A549 treated with Hydrocortisone at 1 μM for 4 hours (cell line): ENCODE data around the gene ADCY4. TPM values are rescaled to one million over a fixed set of nuclear protein-coding genes. Genes with fewer than 3 reads are reported as not detected.

ENCODE experiments used
- total RNA-seq: library from RNA; stranded (reverse); fragments of 200-300 nt; extraction: Qiagen RNA extraction; gene quantifications from 5 replicates; pipeline ENCODE4 v1.2.3, GENCODE V29; 2022

ADCY4 gene
- not detected in 5 replicates for total RNA-seq

GRCh38 chr14:24334431-24335291 lies at the start of gene ADCY4:
ADCY4 (minus strand) TSS chr14:24335071; CDS start chr14:24334652, 419 bp downstream.

DNA sequence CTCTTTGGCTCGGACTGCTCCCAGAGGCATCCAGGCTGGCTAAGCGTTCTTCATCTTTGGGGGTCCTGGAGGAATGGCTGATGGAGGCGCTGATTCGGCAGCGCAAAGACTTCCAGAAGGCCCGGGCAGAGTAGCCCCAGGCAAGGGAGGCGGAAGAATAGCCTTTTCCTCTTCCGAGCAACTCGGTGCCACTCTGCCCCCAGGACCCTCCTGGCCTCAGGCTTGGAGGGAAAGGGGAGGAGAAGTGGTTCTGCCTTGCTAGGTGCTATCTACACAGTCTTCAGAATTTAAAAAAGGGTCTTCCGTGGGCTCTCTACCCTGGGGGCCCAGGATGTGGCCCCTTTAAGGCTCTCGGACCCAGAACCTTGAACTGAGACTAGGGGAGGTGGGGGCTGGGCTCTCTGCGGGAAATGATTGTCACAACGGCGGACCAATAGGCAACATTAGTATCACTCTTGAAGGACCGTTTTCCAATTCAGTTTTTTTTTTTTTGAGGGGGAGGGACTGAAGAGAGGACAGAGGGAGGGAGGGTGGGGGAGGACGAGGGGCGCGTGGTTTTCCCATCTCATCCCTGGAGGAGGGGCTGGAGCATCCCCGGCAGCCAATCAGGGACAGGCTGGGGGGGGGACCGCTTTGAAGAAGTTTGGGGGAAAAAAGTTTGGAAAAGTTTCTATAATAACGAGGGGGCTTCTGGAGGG lies 32.8 kb upstream of the ADCY4 start, which contains the start of gene NFATC4:
TSS of gene NFATC4 (plus strand) at position 671 of the 698 bp plus-strand sequence. CDS start 157 bp downstream, outside the sequence.

DNA sequence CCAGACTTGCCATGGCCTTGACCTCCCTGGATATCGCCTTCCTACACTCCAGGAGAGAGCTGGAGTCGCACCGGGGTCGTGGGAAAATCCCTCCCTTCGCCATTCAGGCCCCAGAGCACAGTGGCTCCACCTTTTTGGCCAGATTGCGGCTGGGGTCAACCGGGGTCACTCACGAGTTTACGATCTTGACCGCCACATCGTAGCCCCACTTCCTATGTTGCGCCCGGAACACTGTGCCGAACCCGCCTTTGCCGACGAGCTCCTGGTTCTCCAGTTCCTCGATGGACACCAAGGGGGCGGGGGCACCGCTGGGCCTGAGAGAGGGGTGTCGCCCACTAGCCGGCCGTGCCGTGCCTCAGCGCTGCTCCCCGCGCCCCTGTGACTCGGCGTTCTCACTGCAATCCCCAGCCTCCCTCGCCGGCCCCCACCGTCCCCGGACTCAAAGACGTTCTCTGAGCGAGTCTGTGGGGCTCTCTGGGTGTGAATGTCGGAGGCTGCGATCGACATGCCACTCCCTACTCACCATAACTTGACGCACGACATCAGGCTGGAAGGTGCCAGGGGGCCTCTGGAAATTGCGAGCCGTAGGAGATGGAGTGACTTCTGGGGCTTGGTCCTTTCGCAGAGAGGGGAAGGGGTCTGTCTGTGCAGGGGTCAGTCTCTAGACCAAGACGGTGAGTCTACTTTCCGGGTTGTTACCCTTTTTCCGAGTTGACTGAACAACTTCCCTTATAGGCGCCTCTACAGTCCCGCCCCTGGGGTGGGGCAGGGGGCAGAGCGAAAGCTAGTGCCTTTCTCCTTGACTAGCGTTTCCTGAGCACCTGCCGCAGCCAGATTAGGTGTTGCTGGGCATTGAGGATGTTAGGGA lies 4.6 kb upstream of the ADCY4 start, which contains the start of gene RIPK3:
TSS of gene RIPK3 (minus strand) at position 708 of the 868 bp plus-strand sequence. CDS start at position 543, 165 bp downstream.

GRCh38 chr14:24310646-24311604 lies 23.9 kb downstream of the ADCY4 start, which contains the start of gene LTB4R:
LTB4R (plus strand) TSS chr14:24311502; CDS start chr14:24315652, 4,150 bp downstream.

DNA sequence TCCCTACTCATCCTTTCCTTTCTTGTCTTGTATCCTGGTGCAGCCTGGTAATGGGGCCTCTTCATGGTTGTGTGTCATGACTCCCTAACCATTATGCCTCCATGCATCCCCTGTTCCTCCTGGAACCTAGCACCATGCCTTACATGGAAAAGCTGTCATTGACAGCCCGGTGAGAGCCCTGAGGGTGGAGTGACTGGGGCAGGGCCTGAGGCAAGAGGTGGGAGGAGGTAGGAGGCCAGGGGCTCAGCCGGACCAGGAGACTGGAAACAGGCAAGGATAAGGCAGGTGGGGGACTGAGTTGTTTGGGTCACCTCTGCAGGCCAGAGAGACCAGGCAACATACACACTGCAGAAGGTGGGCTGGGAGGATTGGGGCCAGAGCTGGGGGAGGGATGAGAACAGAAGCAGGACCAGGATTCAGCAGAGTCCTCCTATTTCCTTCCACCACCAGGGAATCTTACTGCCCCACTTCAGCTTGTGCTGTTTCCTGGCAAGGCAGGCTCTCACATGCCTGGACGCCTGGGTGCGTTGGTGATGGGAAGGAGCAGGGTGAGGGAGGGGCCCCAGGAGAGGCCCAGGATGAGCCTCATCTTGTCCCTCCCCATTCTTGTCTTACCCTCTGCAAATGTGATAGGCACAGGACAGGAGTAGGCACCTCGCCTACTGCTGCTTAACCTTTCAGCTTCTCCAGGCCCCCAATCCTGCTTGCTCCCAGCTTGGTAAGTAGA lies 25.2 kb downstream of the ADCY4 start, which contains the start of gene LTB4R2:
TSS of gene LTB4R2 (plus strand) at position 603 of the 727 bp plus-strand sequence. CDS start 525 bp downstream, outside the sequence.

GRCh38 chr14:24307575-24308341 lies 27.1 kb downstream of the ADCY4 start, which contains the start of gene CIDEB:
CIDEB (minus strand) TSS chr14:24307977; CDS start chr14:24307858, 119 bp downstream.

GRCh38 chr14:24299255-24300191 lies 35.3 kb downstream of the ADCY4 start, which contains the start of the genes DHRS1 and NOP9:
DHRS1 (minus strand) TSS chr14:24299780; CDS start chr14:24299106, 674 bp downstream.
NOP9 (plus strand) TSS chr14:24299850; CDS start chr14:24299955, 105 bp downstream.

GRCh38 chr14:24271134-24271833 lies 63.6 kb downstream of the ADCY4 start, which contains the start of gene RABGGTA:
RABGGTA (minus strand) TSS chr14:24271597; CDS start chr14:24271115, 482 bp downstream.

Other genes with a start within 250 kb of the ADCY4 start
- 18.3 to 21.2 TPM (median 19.7 TPM) in 5 replicates for gene PCK2, start 240.8 kb downstream of the ADCY4 start, total RNA-seq
- 19.6 to 26.7 TPM (median 20.6 TPM) in 5 replicates for gene DCAF11, start 220.3 kb downstream of the ADCY4 start, total RNA-seq
- 0.59 to 0.94 TPM (median 0.69 TPM) in 5 replicates for gene NRL, start 220.1 kb downstream of the ADCY4 start, total RNA-seq
- 0.13 to 0.18 TPM (median 0.14 TPM) in 3 of 5 replicates, not detected in the others for gene FITM1, start 204.4 kb downstream of the ADCY4 start, total RNA-seq
- gene PSME1, start 198.9 kb downstream of the ADCY4 start, total RNA-seq = 159 to 189 TPM (median 167 TPM) in 5 replicates
- 46.8 to 61.3 TPM (median 57.0 TPM) in 5 replicates for gene EMC9, start 193.5 kb downstream of the ADCY4 start, total RNA-seq
- gene PSME2, start 188.5 kb downstream of the ADCY4 start, total RNA-seq = 143 to 202 TPM (median 162 TPM) in 5 replicates
- gene RNF31, start 187.6 kb downstream of the ADCY4 start, total RNA-seq = 23.2 to 36.4 TPM (median 28.7 TPM) in 5 replicates
- 15.5 to 20.2 TPM (median 17.9 TPM) in 5 replicates for gene IRF9, start 173.8 kb downstream of the ADCY4 start, total RNA-seq
- 2.6 to 5.9 TPM (median 4.3 TPM) in 5 replicates for gene REC8, start 163.0 kb downstream of the ADCY4 start, total RNA-seq
- gene IPO4, start 146.3 kb downstream of the ADCY4 start, total RNA-seq = 74.1 to 86.9 TPM (median 75.7 TPM) in 5 replicates
- gene TM9SF1, start 139.6 kb downstream of the ADCY4 start, total RNA-seq = 61.4 to 81.2 TPM (median 65.5 TPM) in 5 replicates
- gene TSSK4, start 129.4 kb downstream of the ADCY4 start, total RNA-seq = not detected in 5 replicates
- 77.5 to 105 TPM (median 83.7 TPM) in 5 replicates for gene CHMP4A, start 121.6 kb downstream of the ADCY4 start, total RNA-seq
- 28.0 to 33.9 TPM (median 32.1 TPM) in 5 replicates for gene MDP1, start 119.0 kb downstream of the ADCY4 start, total RNA-seq
- gene NEDD8, start 102.7 kb downstream of the ADCY4 start, total RNA-seq = 411 to 486 TPM (median 455 TPM) in 5 replicates
- gene GMPR2, start 102.1 kb downstream of the ADCY4 start, total RNA-seq = 53.0 to 66.2 TPM (median 59.0 TPM) in 5 replicates
- 32.1 to 38.5 TPM (median 37.3 TPM) in 5 replicates for gene TINF2, start 92.4 kb downstream of the ADCY4 start, total RNA-seq
- gene TGM1, start 71.9 kb downstream of the ADCY4 start, total RNA-seq = 0.99 to 1.6 TPM (median 1.5 TPM) in 5 replicates
- 15.6 to 18.0 TPM (median 17.0 TPM) in 5 replicates for gene RABGGTA, start 63.5 kb downstream of the ADCY4 start, total RNA-seq
- gene DHRS1, start 35.3 kb downstream of the ADCY4 start, total RNA-seq = 9.8 to 11.5 TPM (median 11.2 TPM) in 5 replicates
- 13.0 to 18.8 TPM (median 16.2 TPM) in 5 replicates for gene NOP9, start 35.2 kb downstream of the ADCY4 start, total RNA-seq
- gene CIDEB, start 27.1 kb downstream of the ADCY4 start, total RNA-seq = 0.13 to 0.22 TPM (median 0.22 TPM) in 5 replicates
- gene LTB4R2, start 24.9 kb downstream of the ADCY4 start, total RNA-seq = 3.0 to 4.9 TPM (median 3.8 TPM) in 5 replicates
- 3.8 to 5.9 TPM (median 5.5 TPM) in 5 replicates for gene LTB4R, start 23.6 kb downstream of the ADCY4 start, total RNA-seq
- not detected in 5 replicates for gene RIPK3, start 4.9 kb upstream of the ADCY4 start, total RNA-seq
- 0.10 to 0.31 TPM (median 0.15 TPM) in 4 of 5 replicates, not detected in the other for gene NFATC4, start 33.1 kb upstream of the ADCY4 start, total RNA-seq
- gene NYNRIN, start 63.9 kb upstream of the ADCY4 start, total RNA-seq = 0.22 to 0.50 TPM (median 0.36 TPM) in 5 replicates
- gene CBLN3, start 94.6 kb upstream of the ADCY4 start, total RNA-seq = 0.97 to 1.3 TPM (median 1.2 TPM) in 5 replicates
- gene KHNYN, start 94.9 kb upstream of the ADCY4 start, total RNA-seq = 22.5 to 30.4 TPM (median 25.8 TPM) in 5 replicates
- gene SDR39U1, start 107.7 kb upstream of the ADCY4 start, total RNA-seq = 40.1 to 54.9 TPM (median 49.1 TPM) in 5 replicates
- not detected in 5 replicates for gene CMA1, start 173.2 kb upstream of the ADCY4 start, total RNA-seq
- gene CTSG, start 241.2 kb upstream of the ADCY4 start, total RNA-seq = not detected in 5 replicates